Uterus (tissue), 4 donors: Measurements from ENCODE around the gene RFX3. TPM values are rescaled to one million over a fixed set of nuclear protein-coding genes. Genes with fewer than 3 reads are reported as not detected.

Source experiments
- DNase-seq, 2 donors: peaks; one replicate each; pipeline ENCODE4 v3.0.0-alpha.2; 2019 to 2020
- H3K27ac ChIP-seq, 2 donors: fragments of 200-600 bp; sonication (generic); 1 replicate in 1 of 2; 2 replicates in 1 of 2; pipeline ENCODE4 v1.5.1; 2016 to 2018
- H3K27me3 ChIP-seq, 2 donors: fragments of 200-600 bp; sonication (generic); one replicate each; pipeline ENCODE4 v1.5.1; 2018 to 2019; ENCODE audit warnings: control low read depth in 1 of 2
- H3K36me3 ChIP-seq, 2 donors: fragments of 200-600 bp; sonication (generic); one replicate each; pipeline ENCODE4 v1.5.1; 2019; ENCODE audit warnings: control low read depth in 1 of 2
- H3K4me1 ChIP-seq, 2 donors: fragments of 200-600 bp; sonication (generic); one replicate each; pipeline ENCODE4 v1.5.1; 2018 to 2019; ENCODE audit warnings: control low read depth in 1 of 2
- H3K4me3 ChIP-seq, 2 donors: fragments of 200-600 bp; sonication (generic); 1 replicate in 1 of 2; 2 replicates in 1 of 2; pipeline ENCODE4 v1.5.1; 2018 to 2019; ENCODE audit warnings: mild to moderate bottlenecking in 1 of 2
- H3K9me3 ChIP-seq, 2 donors: fragments of 200-600 bp; sonication (generic); one replicate each; pipeline ENCODE4 v1.5.1; 2019; ENCODE audit warnings: control low read depth in 1 of 2
- POLR2A ChIP-seq, 2 donors: fragments of 450-650 bp; IDR thresholded peaks; one replicate each; pipeline ENCODE4 v1.6.1; 2016; ENCODE audit warnings: antibody characterized with exemption in 2 of 2, mild to moderate bottlenecking in 1 of 2, moderate library complexity in 1 of 2
- intact Hi-C: fragments of 100-400 bp; cut with DNase I; formaldehyde crosslinking; loops from one replicate; pipeline ENCODE4 v1.15.1; 2023; ENCODE audit warnings: low total_unique reads
- total RNA-seq, 4 donors: library from RNA; depleted of rRNA in 3 of 4; stranded (reverse); fragments of >200 nt in 3 of 4; gene quantifications; one replicate each; pipeline versions ENCODE4 v1.1.0 to v1.2.4, GENCODE V29; 2014 to 2023
- TF ChIP-seq, protein P1 (sequence below), 4 experiments: fragments of 200-600 bp in 2 of 4; fragments of 450-650 bp in 2 of 4; sonication (generic) in 2 of 4; IDR thresholded peaks; one replicate each; pipeline ENCODE4 v1.5.1; 2016 to 2019; ENCODE audit warnings: antibody characterized with exemption in 4 of 4, mild to moderate bottlenecking in 2 of 4, moderate library complexity in 1 of 4
- donor health status: DM: yes; HTN: yes; CAD: no.

The RFX3 gene
- total RNA-seq, 4 donors from 2014 or later: 8.5 to 43.3 (median 21.9) TPM

DNA sequence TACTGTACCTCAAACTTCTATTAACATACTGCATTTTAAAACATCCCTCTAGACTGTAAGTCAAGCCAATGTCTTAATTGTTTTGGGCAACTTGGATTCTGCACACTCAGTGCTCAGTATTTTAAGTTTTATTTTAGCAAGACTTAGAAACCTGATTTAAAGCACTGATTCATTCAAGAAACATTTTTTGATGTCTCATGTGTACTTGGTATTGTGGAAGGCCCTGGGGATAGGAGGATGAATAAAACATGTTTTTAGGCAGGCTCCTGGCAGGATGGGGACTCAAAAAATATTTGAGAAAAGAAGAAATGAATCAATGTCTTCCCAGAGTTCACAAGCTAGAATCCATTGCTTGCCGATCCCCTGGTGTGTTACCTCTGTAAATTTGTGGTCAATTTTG lies 347.9 kb downstream of the RFX3 start:
- Histone ChIP-seq H3K27ac (no peak overlapping the region), H3K4me1 (no peaks in the 10 kb centered on the region), H3K9me3 (no peaks in the 10 kb centered on the region), H3K36me3 (no peaks in the 10 kb centered on the region), H3K4me3 (no peak overlapping the region), H3K27me3 (no peaks in the 10 kb centered on the region)
- no peak for TF ChIP-seq POLR2A (IDR thresholded peaks at IDR 0.05)
- TF ChIP-seq, protein P1, sequence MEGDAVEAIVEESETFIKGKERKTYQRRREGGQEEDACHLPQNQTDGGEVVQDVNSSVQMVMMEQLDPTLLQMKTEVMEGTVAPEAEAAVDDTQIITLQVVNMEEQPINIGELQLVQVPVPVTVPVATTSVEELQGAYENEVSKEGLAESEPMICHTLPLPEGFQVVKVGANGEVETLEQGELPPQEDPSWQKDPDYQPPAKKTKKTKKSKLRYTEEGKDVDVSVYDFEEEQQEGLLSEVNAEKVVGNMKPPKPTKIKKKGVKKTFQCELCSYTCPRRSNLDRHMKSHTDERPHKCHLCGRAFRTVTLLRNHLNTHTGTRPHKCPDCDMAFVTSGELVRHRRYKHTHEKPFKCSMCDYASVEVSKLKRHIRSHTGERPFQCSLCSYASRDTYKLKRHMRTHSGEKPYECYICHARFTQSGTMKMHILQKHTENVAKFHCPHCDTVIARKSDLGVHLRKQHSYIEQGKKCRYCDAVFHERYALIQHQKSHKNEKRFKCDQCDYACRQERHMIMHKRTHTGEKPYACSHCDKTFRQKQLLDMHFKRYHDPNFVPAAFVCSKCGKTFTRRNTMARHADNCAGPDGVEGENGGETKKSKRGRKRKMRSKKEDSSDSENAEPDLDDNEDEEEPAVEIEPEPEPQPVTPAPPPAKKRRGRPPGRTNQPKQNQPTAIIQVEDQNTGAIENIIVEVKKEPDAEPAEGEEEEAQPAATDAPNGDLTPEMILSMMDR (IDR thresholded peaks at IDR 0.05): no peak
- intact Hi-C loops: no loop called here
- DNase-seq: no peak

GRCh38 chr9:3177146-3177761 lies 348.5 kb downstream of the RFX3 start:
- Histone ChIP-seq H3K9me3 (no peaks in the 10 kb centered on the region), H3K27ac (no peak overlapping the region), H3K27me3 (no peaks in the 10 kb centered on the region), H3K36me3 (no peaks in the 10 kb centered on the region), H3K4me1 (no peaks in the 10 kb centered on the region), H3K4me3 (no peak overlapping the region)
- no peak for TF ChIP-seq POLR2A (IDR thresholded peaks at IDR 0.05)
- TF ChIP-seq, protein P1 (IDR thresholded peaks at IDR 0.05): no peak
- intact Hi-C loops: no loop called here
- no peak for DNase-seq

- Histone ChIP-seq H3K4me1 (no peaks in the 10 kb centered on the region), H3K27ac (no peak overlapping the region), H3K36me3 (no peaks in the 10 kb centered on the region), H3K9me3 (no peaks in the 10 kb centered on the region), H3K27me3 (no peaks in the 10 kb centered on the region), H3K4me3 (no peak overlapping the region)
- intact Hi-C loops: no loop called here
- TF ChIP-seq, protein P1 (IDR thresholded peaks at IDR 0.05): no peak
- TF ChIP-seq POLR2A (IDR thresholded peaks at IDR 0.05): no peak
- DNase-seq: no peak
Observed at GRCh38 chr9:3173374-3173773, 352.4 kb downstream of the RFX3 start.

GRCh38 chr9:3170819-3171218 lies 355.0 kb downstream of the RFX3 start:
- Histone ChIP-seq H3K4me1 (no peaks in the 10 kb centered on the region), H3K36me3 (no peaks in the 10 kb centered on the region), H3K27ac (no peak overlapping the region), H3K4me3 (no peak overlapping the region), H3K27me3 (no peaks in the 10 kb centered on the region), H3K9me3 (no peaks in the 10 kb centered on the region)
- TF ChIP-seq, protein P1 (IDR thresholded peaks at IDR 0.05): no peak
- TF ChIP-seq POLR2A (IDR thresholded peaks at IDR 0.05): no peak
- no peak for DNase-seq
- intact Hi-C loops: no loop called here
